ENCODE data around the gene NACAD.
A peak's percentile ranks its signal among the peaks of the same experiment; 100 is the strongest.
"Not testable (repeated sequence)": the region's sequence is repeated elsewhere in the genome, so short reads cannot be mapped to it uniquely, and the experiment has no call there.

The NACAD gene

GRCh38 chr7:45114257-45114656 is 25.5 kb upstream of the NACAD start:
- not testable (repeated sequence) for DNase-seq (ENCODE audit: low read depth in 2 of 2)

GRCh38 chr7:45112648-45113047 is 23.9 kb upstream of the NACAD start:
- no peak for DNase-seq (ENCODE audit: low read depth in 2 of 2)

GRCh38 chr7:45111298-45112223 is 22.8 kb upstream of the NACAD start, which contains the start of gene TBRG4:
TBRG4 (minus strand) TSS chr7:45111697; CDS start chr7:45109237, 2,460 bp downstream.
- peak; percentile 89 to 94 for DNase-seq (ENCODE audit: low read depth in 2 of 2)

- DNase-seq (ENCODE audit: low read depth in 2 of 2), result no peak
These were observed 20.1 kb upstream of the NACAD start for GRCh38 chr7:45108863-45109262.

- DNase-seq (ENCODE audit: low read depth in 2 of 2), result no peak
These were observed 18.6 kb upstream of the NACAD start for GRCh38 chr7:45107356-45107755.

- no peak for DNase-seq (ENCODE audit: low read depth in 2 of 2)
These were observed 18.1 kb upstream of the NACAD start for GRCh38 chr7:45106820-45107219.

- no peak for DNase-seq (ENCODE audit: low read depth in 2 of 2)
These were observed 16.9 kb upstream of the NACAD start for GRCh38 chr7:45105588-45106188.

- DNase-seq (ENCODE audit: low read depth in 2 of 2), result no peak
These were observed 16.2 kb upstream of the NACAD start for GRCh38 chr7:45104844-45105587.

GRCh38 chr7:45103958-45104843 is 15.4 kb upstream of the NACAD start:
- DNase-seq (ENCODE audit: low read depth in 2 of 2), result no peak

- DNase-seq (ENCODE audit: low read depth in 2 of 2), result no peak
These were observed 14.3 kb upstream of the NACAD start for GRCh38 chr7:45102785-45103712.

- no peak for DNase-seq (ENCODE audit: low read depth in 2 of 2)
These were observed 13.0 kb upstream of the NACAD start for GRCh38 chr7:45101748-45102147.

- no peak for DNase-seq (ENCODE audit: low read depth in 2 of 2)
These were observed 12.2 kb upstream of the NACAD start for GRCh38 chr7:45100761-45101480.

- DNase-seq (ENCODE audit: low read depth in 2 of 2), result no peak
These were observed 11.4 kb upstream of the NACAD start for GRCh38 chr7:45099891-45100760.

GRCh38 chr7:45098983-45099839 is 10.4 kb upstream of the NACAD start:
- no peak for DNase-seq (ENCODE audit: low read depth in 2 of 2)

GRCh38 chr7:45092931-45093235 is 4.1 kb upstream of the NACAD start:
- DNase-seq (ENCODE audit: low read depth in 2 of 2), result no peak

GRCh38 chr7:45092100-45092930 is 3.5 kb upstream of the NACAD start:
- DNase-seq (ENCODE audit: low read depth in 2 of 2), result no peak

- DNase-seq (ENCODE audit: low read depth in 2 of 2), result peak; percentile 64 to 68
These were observed 647 bp upstream of the NACAD start for GRCh38 chr7:45089341-45089891.

All from stimulated activated CD4-positive, alpha-beta T cell treated with anti-CD3 and anti-CD28 coated beads, Interleukin-4, amount 100 ng/mL, for 48 hours (primary cell).